Panc1 (cell line): ENCODE results near the gene THAP12.

ENCODE experiments used
- CTCF ChIP-seq: fragments of 450-650 bp; IDR thresholded peaks from 2 replicates; pipeline ENCODE4 v1.5.1; 2017; ENCODE audit warnings: mild to moderate bottlenecking
- POLR2AphosphoS5 ChIP-seq: IDR thresholded peaks from 2 replicates; pipeline ENCODE4 v1.6.1; 2012; ENCODE audit warnings: mild to moderate bottlenecking, low read depth, low read length, moderate library complexity
- SIN3A ChIP-seq: IDR thresholded peaks from 2 replicates; pipeline ENCODE4 v1.6.1; 2012; ENCODE audit warnings: low read depth, mild to moderate bottlenecking, low read length, moderate library complexity, borderline replicate concordance; ENCODE audit not compliant: insufficient read depth
- TCF7L2 ChIP-seq: IDR thresholded peaks from 2 replicates; pipeline ENCODE4 v1.6.1; 2011; ENCODE audit warnings: mild to moderate bottlenecking, low read depth, low read length, inconsistent platforms
- TF ChIP-seq, protein P1 (sequence below), 2 experiments: IDR thresholded peaks; 2 replicates each; pipeline ENCODE4 v1.6.1; 2011 to 2012; ENCODE audit warnings: low read depth in 2 of 2, control low read depth in 1 of 2, low read length in 1 of 2, mild to moderate bottlenecking in 1 of 2, moderate library complexity in 1 of 2; ENCODE audit not compliant: insufficient read depth in 1 of 2

DNA sequence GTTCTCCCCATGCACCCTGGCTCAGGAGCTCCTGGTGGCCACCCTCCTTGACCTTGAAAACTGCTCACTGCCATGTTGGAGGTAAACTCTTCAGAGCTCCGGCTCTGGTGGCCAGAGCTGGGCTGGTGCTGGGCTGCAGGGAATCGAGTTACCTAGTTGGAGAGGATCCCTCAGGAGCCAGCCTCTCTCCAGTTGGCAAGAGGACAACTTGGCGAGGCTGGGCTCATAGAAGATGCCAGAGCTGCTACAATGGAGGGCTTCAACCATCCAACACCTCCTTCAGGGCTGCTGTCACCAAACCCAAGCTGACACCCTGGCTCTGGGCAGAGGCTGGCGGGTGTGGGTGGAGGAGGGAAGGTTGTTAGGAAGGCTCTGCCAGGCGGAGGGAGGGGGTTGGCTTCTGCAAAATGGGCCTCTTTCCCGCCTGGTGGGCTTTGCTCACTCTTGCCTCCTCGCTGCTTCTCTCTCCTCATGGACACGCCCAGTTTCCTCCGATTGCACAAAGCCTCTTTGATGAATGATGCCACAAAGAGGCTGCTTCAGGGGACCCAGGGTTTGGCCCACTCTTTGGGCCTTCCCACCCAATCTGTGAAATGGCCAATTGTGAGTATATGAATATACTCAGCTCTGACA, 53.1 kb downstream of the THAP12 start:
- TF ChIP-seq TCF7L2 (no peak), CTCF (no peak), SIN3A (no peak), POLR2AphosphoS5 (no peak)
- TF ChIP-seq, protein P1, sequence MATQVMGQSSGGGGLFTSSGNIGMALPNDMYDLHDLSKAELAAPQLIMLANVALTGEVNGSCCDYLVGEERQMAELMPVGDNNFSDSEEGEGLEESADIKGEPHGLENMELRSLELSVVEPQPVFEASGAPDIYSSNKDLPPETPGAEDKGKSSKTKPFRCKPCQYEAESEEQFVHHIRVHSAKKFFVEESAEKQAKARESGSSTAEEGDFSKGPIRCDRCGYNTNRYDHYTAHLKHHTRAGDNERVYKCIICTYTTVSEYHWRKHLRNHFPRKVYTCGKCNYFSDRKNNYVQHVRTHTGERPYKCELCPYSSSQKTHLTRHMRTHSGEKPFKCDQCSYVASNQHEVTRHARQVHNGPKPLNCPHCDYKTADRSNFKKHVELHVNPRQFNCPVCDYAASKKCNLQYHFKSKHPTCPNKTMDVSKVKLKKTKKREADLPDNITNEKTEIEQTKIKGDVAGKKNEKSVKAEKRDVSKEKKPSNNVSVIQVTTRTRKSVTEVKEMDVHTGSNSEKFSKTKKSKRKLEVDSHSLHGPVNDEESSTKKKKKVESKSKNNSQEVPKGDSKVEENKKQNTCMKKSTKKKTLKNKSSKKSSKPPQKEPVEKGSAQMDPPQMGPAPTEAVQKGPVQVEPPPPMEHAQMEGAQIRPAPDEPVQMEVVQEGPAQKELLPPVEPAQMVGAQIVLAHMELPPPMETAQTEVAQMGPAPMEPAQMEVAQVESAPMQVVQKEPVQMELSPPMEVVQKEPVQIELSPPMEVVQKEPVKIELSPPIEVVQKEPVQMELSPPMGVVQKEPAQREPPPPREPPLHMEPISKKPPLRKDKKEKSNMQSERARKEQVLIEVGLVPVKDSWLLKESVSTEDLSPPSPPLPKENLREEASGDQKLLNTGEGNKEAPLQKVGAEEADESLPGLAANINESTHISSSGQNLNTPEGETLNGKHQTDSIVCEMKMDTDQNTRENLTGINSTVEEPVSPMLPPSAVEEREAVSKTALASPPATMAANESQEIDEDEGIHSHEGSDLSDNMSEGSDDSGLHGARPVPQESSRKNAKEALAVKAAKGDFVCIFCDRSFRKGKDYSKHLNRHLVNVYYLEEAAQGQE (IDR thresholded peaks at IDR 0.05; ENCODE audit: insufficient read depth in 1 of 2, low read depth in 2 of 2, low read length in 1 of 2) = no peak
